ENCODE results near the gene ZNF827.
A peak's percentile ranks its signal among the peaks of the same experiment; 100 is the strongest.

Gene ZNF827

GRCh38 chr4:145870155-145871020 is 68.2 kb downstream of the ZNF827 start:
- DNase-seq (ENCODE audit: low read depth, low spot score) = no peak
- no peak overlapping the region for H3K4me3 ChIP-seq (ENCODE audit: low read depth, low read length)
- in situ Hi-C loops (cut with HindIII; ENCODE audit: low sequenced_read_pairs) = no loop called here
- no peak for TF ChIP-seq CTCF (IDR thresholded peaks at IDR 0.05; ENCODE audit: low read depth, low read length)

GRCh38 chr4:145868637-145869409 is 69.8 kb downstream of the ZNF827 start:
- no peak overlapping the region for H3K4me3 ChIP-seq (ENCODE audit: low read depth, low read length)
- peak; percentile 16 for TF ChIP-seq CTCF (IDR thresholded peaks at IDR 0.05; ENCODE audit: low read depth, low read length)
- peak; percentile 16 for DNase-seq (ENCODE audit: low read depth, low spot score)
- in situ Hi-C loops (cut with HindIII; ENCODE audit: low sequenced_read_pairs) = no loop called here

- TF ChIP-seq CTCF (IDR thresholded peaks at IDR 0.05; ENCODE audit: low read depth, low read length) = no peak
- no peak overlapping the region for H3K4me3 ChIP-seq (ENCODE audit: low read depth, low read length)
- in situ Hi-C loops (cut with HindIII; ENCODE audit: low sequenced_read_pairs) = no loop called here
These were observed 71.2 kb downstream of the ZNF827 start for GRCh38 chr4:145867406-145867805.

GRCh38 chr4:145866991-145867390 is 71.6 kb downstream of the ZNF827 start:
- H3K4me3 ChIP-seq (ENCODE audit: low read depth, low read length) = no peak overlapping the region
- DNase-seq (ENCODE audit: low read depth, low spot score) = no peak
- in situ Hi-C loops (cut with HindIII; ENCODE audit: low sequenced_read_pairs) = no loop called here
- no peak for TF ChIP-seq CTCF (IDR thresholded peaks at IDR 0.05; ENCODE audit: low read depth, low read length)

More at GRCh38 chr4:145867406-145867805, 71.2 kb downstream of the ZNF827 start:
- no peak for DNase-seq (ENCODE audit: low read depth, low spot score)

GRCh38 chr4:145865274-145865941 is 73.2 kb downstream of the ZNF827 start:
- no peak for DNase-seq (ENCODE audit: low read depth, low spot score)
- TF ChIP-seq CTCF (IDR thresholded peaks at IDR 0.05; ENCODE audit: low read depth, low read length) = no peak
- in situ Hi-C loops (cut with HindIII; ENCODE audit: low sequenced_read_pairs) = no loop called here

GRCh38 chr4:145863191-145863590 is 75.4 kb downstream of the ZNF827 start:
- in situ Hi-C loops (cut with HindIII; ENCODE audit: low sequenced_read_pairs) = no loop called here
- TF ChIP-seq CTCF (IDR thresholded peaks at IDR 0.05; ENCODE audit: low read depth, low read length) = no peak
- no peak for DNase-seq (ENCODE audit: low read depth, low spot score)
- no peak overlapping the region for H3K4me3 ChIP-seq (ENCODE audit: low read depth, low read length)

More at GRCh38 chr4:145865274-145865941, 73.2 kb downstream of the ZNF827 start:
- H3K4me3 ChIP-seq (ENCODE audit: low read depth, low read length) = no peak overlapping the region
